WI38 (cell line): ENCODE results near the gene SLC35F2.

Experiments
- H3K4me3 ChIP-seq: 2 replicates; pipeline ENCODE4 v1.5.1; 2011; ENCODE audit warnings: low read depth, mild to moderate bottlenecking, control low read depth, low read length
- CTCF ChIP-seq: IDR thresholded peaks from 2 replicates; pipeline ENCODE4 v1.5.1; 2012; ENCODE audit warnings: low read depth, mild to moderate bottlenecking, control low read depth, low read length

SLC35F2 gene

GRCh38 chr11:107751082-107751481 lies 107.5 kb downstream of the SLC35F2 start:
- TF ChIP-seq CTCF, result no peak
- no peak overlapping the region for H3K4me3 ChIP-seq

GRCh38 chr11:107750313-107750712 lies 108.3 kb downstream of the SLC35F2 start:
- no peak overlapping the region for H3K4me3 ChIP-seq
- no peak for TF ChIP-seq CTCF

GRCh38 chr11:107747622-107748021 lies 111.0 kb downstream of the SLC35F2 start:
- TF ChIP-seq CTCF, result no peak
- no peak overlapping the region for H3K4me3 ChIP-seq

GRCh38 chr11:107744736-107745135 lies 113.9 kb downstream of the SLC35F2 start:
- H3K4me3 ChIP-seq, result no peak overlapping the region
- no peak for TF ChIP-seq CTCF

- H3K4me3 ChIP-seq, result no peak overlapping the region
- no peak for TF ChIP-seq CTCF
Observed at GRCh38 chr11:107743191-107743590, 115.4 kb downstream of the SLC35F2 start.

GRCh38 chr11:107741044-107741823 lies 117.4 kb downstream of the SLC35F2 start:
- peak; percentile 48 for TF ChIP-seq CTCF
- H3K4me3 ChIP-seq, result no peak overlapping the region
